Osteoblast (primary cell): ENCODE results near the gene SLC4A3. TPM values are rescaled to one million over a fixed set of nuclear protein-coding genes. Genes with fewer than 3 reads are reported as not detected.
A peak's percentile ranks its signal among the peaks of the same experiment; 100 is the strongest.

Experiments used
- DNase-seq: peaks from one replicate; pipeline ENCODE4 v3.0.0; 2011; ENCODE audit warnings: low spot score, mixed read lengths; ENCODE audit not compliant: insufficient read length; ENCODE audit errors: missing footprints
- H2AFZ ChIP-seq: 2 replicates; pipeline ENCODE4 v1.6.0; 2011; ENCODE audit warnings: mild to moderate bottlenecking, low read length
- H3K27ac ChIP-seq: 2 replicates; pipeline ENCODE4 v1.5.1; 2011; ENCODE audit warnings: mild to moderate bottlenecking, low read depth, low read length, moderate library complexity
- H3K27me3 ChIP-seq: 2 replicates; pipeline ENCODE4 v1.6.0; 2012; ENCODE audit warnings: mild to moderate bottlenecking, control low read depth, inconsistent platforms, low read length, moderate library complexity; ENCODE audit not compliant: insufficient read depth
- H3K36me3 ChIP-seq: 2 replicates; pipeline ENCODE4 v1.5.1; 2011; ENCODE audit warnings: mild to moderate bottlenecking, low read length, control low read depth, moderate library complexity; ENCODE audit not compliant: insufficient read depth
- H3K4me1 ChIP-seq: 2 replicates; pipeline ENCODE4 v1.5.1; 2011; ENCODE audit warnings: mild to moderate bottlenecking, low read length, control low read depth, moderate library complexity; ENCODE audit not compliant: insufficient read depth
- H3K4me2 ChIP-seq: 2 replicates; pipeline ENCODE4 v1.6.0; 2011; ENCODE audit warnings: mild to moderate bottlenecking, low read length; ENCODE audit not compliant: insufficient read depth
- H3K4me3 ChIP-seq: fragments of 200-600 bp; sonication (generic); 3 replicates; pipeline ENCODE4 v1.5.1; 2012; ENCODE audit warnings: mild to moderate bottlenecking, low read length, inconsistent platforms; ENCODE audit not compliant: insufficient read depth
- H3K79me2 ChIP-seq: 2 replicates; pipeline ENCODE4 v1.6.0; 2012; ENCODE audit warnings: mild to moderate bottlenecking, low read length, control low read depth, inconsistent platforms; ENCODE audit not compliant: insufficient read depth
- H3K9me3 ChIP-seq: 2 replicates; pipeline ENCODE4 v1.5.1; 2011; ENCODE audit warnings: low read depth, low read length, control low read depth
- H4K20me1 ChIP-seq: 2 replicates; pipeline ENCODE4 v1.6.0; 2012; ENCODE audit warnings: mild to moderate bottlenecking, low read length, control low read depth; ENCODE audit not compliant: insufficient read depth
- CTCF ChIP-seq: IDR thresholded peaks from 2 replicates; pipeline ENCODE4 v1.5.1; 2011; ENCODE audit warnings: mild to moderate bottlenecking, low read depth, low read length, moderate library complexity; ENCODE audit errors: extremely low read depth
- total RNA-seq: library from RNA; depleted of rRNA; stranded (reverse); fragments of >200 nt; gene quantifications from 2 replicates; pipeline ENCODE4 v1.2.3, GENCODE V29; 2012

Gene SLC4A3
- total RNA-seq, 1 donor: 2.5 TPM

- H3K27ac ChIP-seq: no peak overlapping the region
- no peaks in the 10 kb centered on the region for H3K27me3 ChIP-seq
- TF ChIP-seq CTCF: no peak
- no peaks in the 10 kb centered on the region for H3K4me1 ChIP-seq
- no peaks in the 10 kb centered on the region for H4K20me1 ChIP-seq
- H3K79me2 ChIP-seq: no peaks in the 10 kb centered on the region
- H3K9me3 ChIP-seq: no peaks in the 10 kb centered on the region
- H2AFZ ChIP-seq: no peak overlapping the region
- H3K36me3 ChIP-seq: peaks cover 15% of the 10 kb centered on the region
- H3K4me3 ChIP-seq: no peak overlapping the region
- peak; percentile 41 for DNase-seq
- no peak overlapping the region for H3K4me2 ChIP-seq
Measured at GRCh38 chr2:219609149-219609750, 18.2 kb upstream of the SLC4A3 start.

- no peaks in the 10 kb centered on the region for H4K20me1 ChIP-seq
- no peak overlapping the region for H3K27ac ChIP-seq
- no peaks in the 10 kb centered on the region for H3K9me3 ChIP-seq
- no peaks in the 10 kb centered on the region for H3K79me2 ChIP-seq
- no peaks in the 10 kb centered on the region for H3K4me1 ChIP-seq
- TF ChIP-seq CTCF: no peak
- no peak overlapping the region for H3K4me2 ChIP-seq
- H3K27me3 ChIP-seq: no peaks in the 10 kb centered on the region
- peak; percentile 54 for DNase-seq
- H2AFZ ChIP-seq: no peak overlapping the region
- no peak overlapping the region for H3K4me3 ChIP-seq
- peaks cover 14% of the 10 kb centered on the region for H3K36me3 ChIP-seq
Measured at GRCh38 chr2:219611306-219611705, 16.1 kb upstream of the SLC4A3 start.

GRCh38 chr2:219611866-219612576 lies 15.4 kb upstream of the SLC4A3 start:
- peaks cover 14% of the 10 kb centered on the region for H3K36me3 ChIP-seq
- H3K9me3 ChIP-seq: no peaks in the 10 kb centered on the region
- DNase-seq: peak; percentile 58

More at GRCh38 chr2:219611866-219612576, 15.4 kb upstream of the SLC4A3 start:
- no peaks in the 10 kb centered on the region for H3K4me1 ChIP-seq
- no peaks in the 10 kb centered on the region for H3K79me2 ChIP-seq
- H3K27me3 ChIP-seq: no peaks in the 10 kb centered on the region
- no peak for TF ChIP-seq CTCF
- H3K4me2 ChIP-seq: no peak overlapping the region
- H3K4me3 ChIP-seq: no peak overlapping the region
- H3K27ac ChIP-seq: no peak overlapping the region
- no peaks in the 10 kb centered on the region for H4K20me1 ChIP-seq
- H2AFZ ChIP-seq: no peak overlapping the region
